Osteocyte (in vitro differentiated cells): ENCODE measurements around the gene ANKRD65. TPM values are rescaled to one million over a fixed set of nuclear protein-coding genes. Genes with fewer than 3 reads are reported as not detected.

Source experiments
- DNase-seq: peaks from one replicate; pipeline ENCODE4 v3.0.0; 2021; ENCODE audit warnings: mixed read lengths; ENCODE audit not compliant: unreplicated experiment; ENCODE audit errors: extremely low spot score
- H3K27ac Mint-ChIP-seq: one replicate; pipeline ENCODE4 v1.8.0; 2021; ENCODE audit warnings: mild to moderate bottlenecking, mixed read lengths; ENCODE audit not compliant: unreplicated experiment
- H3K27me3 Mint-ChIP-seq: one replicate; pipeline ENCODE4 v1.8.0; 2021; ENCODE audit warnings: mixed read lengths; ENCODE audit not compliant: unreplicated experiment
- H3K36me3 Mint-ChIP-seq: one replicate; pipeline ENCODE4 v1.8.0; 2021; ENCODE audit warnings: mixed read lengths; ENCODE audit not compliant: unreplicated experiment
- H3K4me1 Mint-ChIP-seq: one replicate; pipeline ENCODE4 v1.8.0; 2021; ENCODE audit warnings: mixed read lengths; ENCODE audit not compliant: unreplicated experiment
- H3K4me3 Mint-ChIP-seq: one replicate; pipeline ENCODE4 v1.8.0; 2021; ENCODE audit warnings: mild to moderate bottlenecking, moderate library complexity, mixed read lengths; ENCODE audit not compliant: unreplicated experiment
- H3K9me3 Mint-ChIP-seq: one replicate; pipeline ENCODE4 v1.8.0; 2021; ENCODE audit warnings: mixed read lengths; ENCODE audit not compliant: unreplicated experiment
- total RNA-seq: library from RNA; stranded (reverse); gene quantifications from 2 replicates; pipeline ENCODE4 v1.2.1, GENCODE V29; 2021
- TF ChIP-seq, protein P1 (sequence below): fragments of 200-600 bp; sonication (generic); IDR thresholded peaks from 2 replicates; pipeline ENCODE4 v1.5.0; 2021; ENCODE audit warnings: antibody characterized with exemption, mild to moderate bottlenecking, moderate library complexity

The ANKRD65 gene
- total RNA-seq, 1 donor from 2014 or later, result 0.21 TPM

- H3K4me3 Mint-ChIP-seq, result no peak overlapping the region
- TF ChIP-seq, protein P1, sequence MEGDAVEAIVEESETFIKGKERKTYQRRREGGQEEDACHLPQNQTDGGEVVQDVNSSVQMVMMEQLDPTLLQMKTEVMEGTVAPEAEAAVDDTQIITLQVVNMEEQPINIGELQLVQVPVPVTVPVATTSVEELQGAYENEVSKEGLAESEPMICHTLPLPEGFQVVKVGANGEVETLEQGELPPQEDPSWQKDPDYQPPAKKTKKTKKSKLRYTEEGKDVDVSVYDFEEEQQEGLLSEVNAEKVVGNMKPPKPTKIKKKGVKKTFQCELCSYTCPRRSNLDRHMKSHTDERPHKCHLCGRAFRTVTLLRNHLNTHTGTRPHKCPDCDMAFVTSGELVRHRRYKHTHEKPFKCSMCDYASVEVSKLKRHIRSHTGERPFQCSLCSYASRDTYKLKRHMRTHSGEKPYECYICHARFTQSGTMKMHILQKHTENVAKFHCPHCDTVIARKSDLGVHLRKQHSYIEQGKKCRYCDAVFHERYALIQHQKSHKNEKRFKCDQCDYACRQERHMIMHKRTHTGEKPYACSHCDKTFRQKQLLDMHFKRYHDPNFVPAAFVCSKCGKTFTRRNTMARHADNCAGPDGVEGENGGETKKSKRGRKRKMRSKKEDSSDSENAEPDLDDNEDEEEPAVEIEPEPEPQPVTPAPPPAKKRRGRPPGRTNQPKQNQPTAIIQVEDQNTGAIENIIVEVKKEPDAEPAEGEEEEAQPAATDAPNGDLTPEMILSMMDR, result no peak
- H3K9me3 Mint-ChIP-seq, result no peaks in the 10 kb centered on the region
- H3K4me1 Mint-ChIP-seq, result peaks cover 7% of the 10 kb centered on the region
- no peak overlapping the region for H3K27ac Mint-ChIP-seq
- H3K27me3 Mint-ChIP-seq, result no peaks in the 10 kb centered on the region
- DNase-seq, result no peak
- no peaks in the 10 kb centered on the region for H3K36me3 Mint-ChIP-seq
Measured at GRCh38 chr1:1442069-1442770, 21.1 kb upstream of the ANKRD65 start.

GRCh38 chr1:1441002-1441888 is 20.2 kb upstream of the ANKRD65 start:
- no peaks in the 10 kb centered on the region for H3K36me3 Mint-ChIP-seq
- DNase-seq, result no peak
- no peaks in the 10 kb centered on the region for H3K27me3 Mint-ChIP-seq
- TF ChIP-seq, protein P1, result peak; percentile 70
- no peaks in the 10 kb centered on the region for H3K9me3 Mint-ChIP-seq
- H3K4me1 Mint-ChIP-seq, result peaks cover 9% of the 10 kb centered on the region
- no peak overlapping the region for H3K4me3 Mint-ChIP-seq
- no peak overlapping the region for H3K27ac Mint-ChIP-seq

DNA sequence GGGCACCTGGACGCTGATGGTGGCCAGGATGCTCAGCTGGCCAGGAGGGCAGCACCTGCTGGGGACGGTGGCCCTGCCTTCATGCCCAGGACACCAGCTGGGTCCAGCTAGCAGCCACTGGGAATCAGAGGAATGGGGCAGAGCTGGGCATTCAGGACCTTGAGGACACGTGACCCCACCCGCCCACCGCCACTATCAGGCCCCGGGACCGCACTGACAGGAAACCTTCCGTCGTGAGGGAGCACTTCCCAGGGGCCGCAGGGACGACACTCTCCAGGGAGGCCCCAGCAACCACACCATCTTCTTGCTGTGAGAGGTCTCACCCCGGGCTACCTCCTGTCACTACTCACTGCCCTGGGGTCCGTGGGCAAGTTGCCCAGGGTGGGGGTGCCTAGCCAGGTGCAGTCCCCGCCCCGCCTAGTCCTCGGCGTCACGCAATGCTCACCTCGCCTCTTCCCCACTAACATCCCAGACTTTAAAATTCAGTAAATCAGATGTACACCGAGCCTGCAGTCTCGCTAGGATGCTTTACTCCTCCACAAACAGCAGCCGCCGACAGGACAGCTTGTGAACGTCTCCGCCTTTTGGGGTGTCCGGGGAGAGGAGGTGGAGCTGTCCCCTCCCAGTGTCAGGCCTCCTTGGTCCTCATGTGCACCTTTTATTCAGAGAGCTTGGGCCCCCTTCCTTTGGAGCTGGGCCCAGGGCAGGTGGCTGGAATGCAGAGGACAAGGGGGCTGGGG is 19.4 kb upstream of the ANKRD65 start:
- H3K27ac Mint-ChIP-seq, result no peak overlapping the region

GRCh38 chr1:1439546-1440261 is 18.6 kb upstream of the ANKRD65 start:
- no peak overlapping the region for H3K4me3 Mint-ChIP-seq
- DNase-seq, result no peak
- H3K27ac Mint-ChIP-seq, result no peak overlapping the region
- no peaks in the 10 kb centered on the region for H3K36me3 Mint-ChIP-seq
- H3K4me1 Mint-ChIP-seq, result peaks cover 15% of the 10 kb centered on the region
- H3K9me3 Mint-ChIP-seq, result no peaks in the 10 kb centered on the region
- TF ChIP-seq, protein P1, result no peak
- no peaks in the 10 kb centered on the region for H3K27me3 Mint-ChIP-seq

More for the DNA sequence above, 19.4 kb upstream of the ANKRD65 start:
- Mint-ChIP-seq H3K27me3 (no peaks in the 10 kb centered on the region), H3K4me3 (no peak overlapping the region), H3K36me3 (no peaks in the 10 kb centered on the region), H3K9me3 (no peaks in the 10 kb centered on the region), H3K4me1 (peaks cover 11% of the 10 kb centered on the region)
- TF ChIP-seq, protein P1, result no peak
- no peak for DNase-seq
